Parathyroid adenoma (tissue), 2 donors: ENCODE results near the gene RAB14.

Source experiments
- H2AFZ ChIP-seq: fragments of 300-600 bp; sonication (generic); one replicate; pipeline ENCODE4 v1.7.0; 2017; ENCODE audit warnings: antibody characterized with exemption, mild to moderate bottlenecking
- H3K27ac ChIP-seq: fragments of 300-600 bp; sonication (generic); one replicate; pipeline ENCODE4 v1.7.0; 2017
- H3K27me3 ChIP-seq: fragments of 300-600 bp; sonication (generic); one replicate; pipeline ENCODE4 v1.7.0; 2017; ENCODE audit warnings: low read length; ENCODE audit not compliant: control insufficient read depth, insufficient read depth
- H3K36me3 ChIP-seq: fragments of 300-600 bp; sonication (generic); one replicate; pipeline ENCODE4 v1.7.0; 2017; ENCODE audit warnings: low read length; ENCODE audit not compliant: control insufficient read depth, insufficient read depth
- H3K4me1 ChIP-seq: fragments of 300-600 bp; sonication (generic); one replicate; pipeline ENCODE4 v1.7.0; 2017; ENCODE audit warnings: control low read depth
- H3K4me2 ChIP-seq: fragments of 300-600 bp; sonication (generic); one replicate; pipeline ENCODE4 v1.7.0; 2017; ENCODE audit warnings: low read length
- H3K4me3 ChIP-seq: fragments of 300-600 bp; sonication (generic); one replicate; pipeline ENCODE4 v1.7.0; 2017; ENCODE audit warnings: low read depth, low read length
- H3K79me2 ChIP-seq: fragments of 300-600 bp; sonication (generic); one replicate; pipeline ENCODE4 v1.7.0; 2017; ENCODE audit warnings: control low read depth
- H3K9ac ChIP-seq: fragments of 300-600 bp; sonication (generic); one replicate; pipeline ENCODE4 v1.7.0; 2017; ENCODE audit warnings: mild to moderate bottlenecking
- H3K9me3 ChIP-seq: fragments of 300-600 bp; sonication (generic); one replicate; pipeline ENCODE4 v1.7.0; 2017; ENCODE audit warnings: low read length; ENCODE audit not compliant: control insufficient read depth
- CTCF ChIP-seq: fragments of 300-600 bp; sonication (generic); IDR thresholded peaks from one replicate; pipeline ENCODE4 v1.7.0; 2017; ENCODE audit warnings: antibody characterized with exemption, mild to moderate bottlenecking
- donor health status: primary hyperparathyroidism.

RAB14 gene

DNA sequence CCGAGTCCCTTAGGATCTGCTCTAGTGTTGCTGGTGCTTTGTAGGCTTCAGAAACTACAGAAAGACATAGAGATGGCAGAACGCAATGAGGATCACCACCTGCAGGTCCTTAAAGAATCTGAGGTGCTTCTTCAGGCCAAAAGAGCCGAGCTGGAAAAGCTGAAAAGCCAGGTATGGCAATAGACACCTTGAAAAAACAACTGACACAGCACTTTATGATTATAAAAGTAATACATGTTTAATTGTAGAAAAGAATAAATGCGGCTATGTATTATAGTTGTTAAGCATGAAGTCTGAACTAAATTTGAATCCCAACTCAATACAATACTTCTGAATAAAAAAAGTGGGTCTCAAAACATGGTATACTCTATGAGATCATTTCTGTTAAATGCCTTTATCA is 43.7 kb downstream of the RAB14 start:
- no peak overlapping the region for H3K4me3 ChIP-seq
- no peak overlapping the region for H3K27ac ChIP-seq
- H3K9ac ChIP-seq = no peak overlapping the region
- no peaks in the 10 kb centered on the region for H3K79me2 ChIP-seq
- no peaks in the 10 kb centered on the region for H3K27me3 ChIP-seq
- H3K9me3 ChIP-seq = no peaks in the 10 kb centered on the region
- no peak overlapping the region for H2AFZ ChIP-seq
- no peak for TF ChIP-seq CTCF
- H3K36me3 ChIP-seq = no peaks in the 10 kb centered on the region
- no peak overlapping the region for H3K4me2 ChIP-seq
- H3K4me1 ChIP-seq = no peaks in the 10 kb centered on the region

DNA sequence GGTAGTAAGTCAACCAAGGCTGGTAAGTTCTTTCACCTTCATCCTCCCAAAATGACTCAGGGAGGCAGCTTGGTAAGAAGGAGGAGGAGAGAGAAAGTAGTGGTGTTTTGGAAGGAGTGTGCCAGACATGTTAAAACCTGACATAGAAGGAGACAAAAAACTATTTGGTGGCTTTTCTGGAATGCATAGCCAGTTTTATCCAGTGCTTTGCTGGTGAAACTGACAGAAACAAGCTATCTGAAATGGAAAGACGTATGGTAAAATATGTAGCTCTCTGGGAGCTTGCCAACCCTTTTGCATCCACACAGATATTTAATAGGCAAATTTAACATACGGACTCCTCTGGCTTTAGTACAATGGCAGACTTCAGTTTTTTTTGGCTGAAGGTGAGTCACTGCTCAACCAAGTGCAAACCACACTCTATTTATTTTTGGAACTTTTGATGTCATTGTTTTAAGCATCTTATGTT is 45.4 kb downstream of the RAB14 start:
- no peak overlapping the region for H3K4me3 ChIP-seq
- TF ChIP-seq CTCF = no peak
- H3K9ac ChIP-seq = no peak overlapping the region
- no peaks in the 10 kb centered on the region for H3K4me1 ChIP-seq
- H3K27me3 ChIP-seq = no peaks in the 10 kb centered on the region
- H3K79me2 ChIP-seq = no peaks in the 10 kb centered on the region
- H3K27ac ChIP-seq = no peak overlapping the region
- H3K4me2 ChIP-seq = no peak overlapping the region
- H3K9me3 ChIP-seq = no peaks in the 10 kb centered on the region
- no peaks in the 10 kb centered on the region for H3K36me3 ChIP-seq
- H2AFZ ChIP-seq = no peak overlapping the region

- Histone ChIP-seq H3K27ac (no peak overlapping the region), H3K4me3 (no peak overlapping the region), H3K9me3 (no peaks in the 10 kb centered on the region), H3K27me3 (no peaks in the 10 kb centered on the region), H2AFZ (no peak overlapping the region), H3K4me2 (no peak overlapping the region), H3K4me1 (no peaks in the 10 kb centered on the region), H3K79me2 (no peaks in the 10 kb centered on the region), H3K36me3 (no peaks in the 10 kb centered on the region), H3K9ac (no peak overlapping the region)
- no peak for TF ChIP-seq CTCF
Measured at GRCh38 chr9:121154782-121155181, 46.9 kb downstream of the RAB14 start.

DNA sequence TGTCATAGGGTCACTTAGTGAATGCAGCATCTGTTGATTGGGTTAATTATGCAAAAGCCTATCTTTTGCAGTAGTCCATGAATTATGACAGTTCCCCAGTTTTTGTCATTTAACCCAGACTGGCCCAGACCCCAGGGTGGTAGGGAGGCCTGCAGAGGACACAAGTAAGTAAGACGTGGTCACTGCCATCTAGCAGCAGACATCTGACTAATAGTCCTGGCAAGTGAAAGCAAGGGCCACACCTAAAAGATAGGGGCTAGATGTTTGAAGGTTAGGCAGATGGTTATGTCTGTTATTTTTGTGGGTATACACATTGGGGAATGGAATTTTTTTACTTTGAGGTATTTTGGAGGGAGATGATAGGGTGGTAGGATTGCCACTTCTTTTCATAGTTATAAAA is 48.0 kb downstream of the RAB14 start:
- no peak for TF ChIP-seq CTCF
- no peaks in the 10 kb centered on the region for H3K36me3 ChIP-seq

DNA sequence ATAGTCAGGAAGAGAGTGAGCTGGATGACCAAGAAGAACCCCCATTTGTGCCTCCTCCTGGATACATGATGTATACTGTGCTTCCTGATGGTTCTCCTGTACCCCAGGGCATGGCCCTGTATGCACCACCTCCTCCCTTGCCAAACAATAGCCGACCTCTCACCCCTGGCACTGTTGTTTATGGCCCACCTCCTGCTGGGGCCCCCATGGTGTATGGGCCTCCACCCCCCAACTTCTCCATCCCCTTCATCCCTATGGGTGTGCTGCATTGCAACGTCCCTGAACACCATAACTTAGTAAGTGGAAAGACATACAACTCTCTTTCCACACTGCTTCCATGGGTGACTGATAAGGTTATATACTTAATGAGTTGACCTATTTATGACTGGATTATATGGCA is 51.5 kb downstream of the RAB14 start:
- H3K9ac ChIP-seq = no peak overlapping the region
- H3K36me3 ChIP-seq = no peaks in the 10 kb centered on the region
- TF ChIP-seq CTCF = no peak
- H2AFZ ChIP-seq = no peak overlapping the region
- H3K79me2 ChIP-seq = no peaks in the 10 kb centered on the region
- H3K27me3 ChIP-seq = no peaks in the 10 kb centered on the region
- H3K4me2 ChIP-seq = no peak overlapping the region
- no peak overlapping the region for H3K27ac ChIP-seq
- no peaks in the 10 kb centered on the region for H3K9me3 ChIP-seq
- no peak overlapping the region for H3K4me3 ChIP-seq
- H3K4me1 ChIP-seq = no peaks in the 10 kb centered on the region

More for the DNA sequence above, 48.0 kb downstream of the RAB14 start:
- H3K9me3 ChIP-seq = no peaks in the 10 kb centered on the region
- no peak overlapping the region for H3K9ac ChIP-seq
- H3K79me2 ChIP-seq = no peaks in the 10 kb centered on the region
- H3K27me3 ChIP-seq = no peaks in the 10 kb centered on the region
- no peak overlapping the region for H2AFZ ChIP-seq
- H3K27ac ChIP-seq = no peak overlapping the region
- no peaks in the 10 kb centered on the region for H3K4me1 ChIP-seq
- no peak overlapping the region for H3K4me2 ChIP-seq
- H3K4me3 ChIP-seq = no peak overlapping the region
